GM21360 (cell line): ENCODE data around the gene FGL2.
"Not testable (repeated sequence)": the region's sequence is repeated elsewhere in the genome, so short reads cannot be mapped to it uniquely, and the experiment has no call there.

Experiments
- ATAC-seq: cut with Tn5 transposase; IDR thresholded peaks from one replicate; pipeline ENCODE4 v1.9.1; 2021; ENCODE audit warnings: mild to moderate bottlenecking, moderate library complexity; ENCODE audit not compliant: unreplicated experiment

Gene FGL2

DNA sequence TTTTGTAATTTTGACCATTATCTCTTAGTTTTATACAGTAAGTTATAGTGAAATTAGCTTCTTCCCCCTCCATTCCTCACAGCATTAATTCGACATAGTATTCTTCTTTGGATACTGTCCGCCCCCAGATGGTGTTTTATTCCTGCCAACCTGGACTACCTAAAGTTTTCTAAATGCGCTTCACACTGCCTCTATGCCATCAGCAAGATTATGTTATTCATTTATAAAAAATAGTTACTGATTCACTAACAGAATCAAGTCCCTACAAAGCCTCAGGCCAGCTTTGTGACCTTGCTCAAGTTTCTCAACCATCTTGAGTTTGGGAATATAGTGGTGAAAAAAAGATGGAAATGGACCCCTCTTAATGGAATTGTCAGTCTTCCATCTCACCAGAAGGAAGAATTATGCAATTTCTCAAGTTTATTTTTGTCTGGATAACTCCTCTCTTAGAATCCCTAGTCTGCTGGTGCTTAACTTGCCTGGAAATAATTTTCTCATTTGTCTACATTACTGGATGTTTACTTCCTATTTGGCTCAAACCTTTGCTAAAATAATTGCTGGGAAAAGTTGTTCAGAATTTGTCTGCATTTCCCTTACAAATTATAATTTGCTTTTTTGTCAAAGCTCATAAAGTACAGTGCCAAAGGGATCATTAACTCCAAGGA lies 16.7 kb upstream of the FGL2 start:
- ATAC-seq, result no peak

DNA sequence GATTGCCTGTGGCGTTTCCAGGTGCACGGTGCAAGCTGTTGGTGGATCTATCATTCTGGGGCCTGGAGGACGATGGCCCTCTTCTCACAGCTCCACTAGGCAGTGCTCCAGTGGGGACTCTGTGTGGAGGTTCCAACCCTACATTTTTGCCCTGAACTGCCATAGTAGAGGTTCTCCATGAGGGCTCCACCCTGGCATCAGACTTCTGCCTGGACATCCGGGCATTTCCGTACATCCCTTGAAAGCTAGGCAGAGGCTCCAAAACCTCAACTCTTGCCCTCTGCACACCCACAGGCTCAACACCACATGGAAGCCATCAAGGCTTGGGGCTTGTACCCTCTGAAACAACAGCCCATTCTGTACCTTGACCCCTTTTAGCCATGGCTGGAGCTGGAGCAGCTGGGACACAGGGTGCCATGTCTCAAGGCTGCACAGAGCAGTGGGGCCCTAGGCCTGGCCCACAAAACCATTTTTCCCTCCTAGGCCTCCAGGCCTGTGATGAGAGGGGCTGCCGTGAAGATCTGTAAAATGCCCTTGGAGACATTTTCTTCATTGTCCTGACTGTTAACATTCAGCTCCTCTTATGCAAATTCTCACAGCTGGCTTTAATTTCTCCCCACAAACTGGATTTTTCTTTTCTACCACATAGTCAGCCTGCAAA lies 10.0 kb upstream of the FGL2 start:
- ATAC-seq, result no peak

GRCh38 chr7:77208416-77208815 lies 8.8 kb upstream of the FGL2 start:
- ATAC-seq, result no peak

- ATAC-seq, result no peak
Measured at GRCh38 chr7:77205706-77206105, 6.1 kb upstream of the FGL2 start.

- peak; percentile 89 for ATAC-seq
Measured at GRCh38 chr7:77202481-77202976, 2.9 kb upstream of the FGL2 start.

DNA sequence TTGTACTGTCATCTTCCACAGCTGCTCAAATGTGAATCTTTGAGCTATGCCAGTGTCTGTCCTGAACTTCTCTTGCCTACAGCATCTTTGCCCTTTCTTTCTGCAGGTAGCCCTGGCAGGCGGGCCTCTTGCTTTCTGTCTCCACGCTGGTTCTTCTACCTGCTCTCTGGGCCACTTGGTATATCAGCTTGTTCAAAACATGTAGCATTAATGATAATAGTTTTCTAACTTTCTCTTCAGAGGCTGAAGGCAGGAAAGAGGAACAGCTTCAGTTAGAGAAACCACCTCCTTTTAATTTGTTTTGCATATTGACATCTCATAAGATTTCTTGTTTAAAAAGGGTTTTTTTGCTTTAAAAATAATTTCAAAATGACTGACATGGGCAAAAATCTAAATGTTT lies 923 bp upstream of the FGL2 start:
- ATAC-seq, result no peak

- ATAC-seq, result no peak
Measured at GRCh38 chr7:77197141-77197540, 2.5 kb downstream of the FGL2 start.

DNA sequence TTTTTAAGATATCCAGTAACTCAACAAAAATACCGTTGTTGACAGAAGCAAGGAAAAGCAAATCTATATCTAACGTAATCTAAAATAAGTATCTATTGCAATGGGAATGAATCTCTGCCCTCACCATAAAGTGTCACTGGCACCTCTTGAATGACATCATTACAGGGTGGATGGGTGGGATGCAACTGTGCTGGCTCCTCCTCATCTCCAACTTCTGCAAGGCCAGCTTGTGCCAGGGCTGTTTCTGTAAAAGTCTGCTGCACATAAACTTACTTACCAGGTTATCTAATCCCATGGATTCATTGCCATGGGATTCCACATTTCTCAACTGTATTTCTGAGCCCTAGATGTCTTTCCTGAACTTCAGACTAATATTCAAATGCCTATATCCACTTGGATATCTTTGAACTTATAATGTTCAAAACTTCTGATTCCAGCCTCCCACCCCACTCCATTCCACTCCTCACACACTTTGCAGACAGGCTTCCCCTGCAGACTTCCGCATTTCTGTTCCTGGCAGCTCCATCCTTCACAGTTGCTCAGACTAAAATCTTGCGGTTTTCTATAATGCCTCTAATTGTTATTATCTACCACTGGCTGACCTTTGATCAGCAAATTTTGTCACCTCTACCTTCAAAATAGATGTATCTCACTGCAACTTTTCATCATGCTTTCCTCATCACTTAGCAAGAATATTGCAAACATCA lies 10.7 kb downstream of the FGL2 start:
- ATAC-seq, result no peak

DNA sequence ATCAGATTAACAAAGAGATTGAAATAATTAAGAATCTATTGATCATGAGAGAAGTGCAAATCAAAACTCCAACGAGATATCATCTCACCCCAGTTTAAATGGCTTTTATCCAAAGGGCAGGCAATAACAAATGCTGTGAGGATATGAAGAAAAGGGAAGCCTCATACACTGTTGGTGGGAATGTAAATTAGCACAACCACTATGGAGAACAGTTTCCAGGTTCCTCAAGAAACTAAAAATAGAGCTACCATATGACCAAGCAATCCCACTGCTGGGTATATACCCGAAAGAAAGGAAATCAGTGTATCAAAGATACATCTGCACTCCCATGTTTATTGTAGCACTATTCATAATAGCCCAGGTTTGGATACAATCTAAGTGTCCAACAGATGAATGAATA lies 13.8 kb downstream of the FGL2 start:
- ATAC-seq, result no peak

DNA sequence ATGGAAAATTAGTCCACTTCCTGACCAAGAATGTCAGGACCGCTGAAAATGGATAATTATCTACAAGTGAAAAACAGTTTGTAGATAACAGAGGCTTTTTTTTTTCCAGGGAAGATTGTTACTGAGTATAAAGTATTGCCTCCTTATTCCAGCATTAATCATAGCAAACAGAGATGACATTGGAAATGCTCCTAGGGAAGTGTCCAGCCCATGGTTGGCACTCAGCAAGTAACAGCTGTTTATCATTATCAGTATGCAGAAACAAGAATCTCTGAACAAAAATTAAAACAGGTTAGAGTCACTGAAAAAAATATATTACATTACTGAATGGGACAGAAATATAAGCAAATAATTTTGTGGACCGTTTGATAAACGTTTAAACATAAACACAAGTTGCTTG lies 14.6 kb downstream of the FGL2 start:
- no peak for ATAC-seq

- no peak for ATAC-seq
Measured at GRCh38 chr7:77184463-77184862, 15.2 kb downstream of the FGL2 start.

- no peak for ATAC-seq
Measured at GRCh38 chr7:77182261-77182660, 17.4 kb downstream of the FGL2 start.

GRCh38 chr7:77181734-77182133 lies 17.9 kb downstream of the FGL2 start:
- no peak for ATAC-seq

DNA sequence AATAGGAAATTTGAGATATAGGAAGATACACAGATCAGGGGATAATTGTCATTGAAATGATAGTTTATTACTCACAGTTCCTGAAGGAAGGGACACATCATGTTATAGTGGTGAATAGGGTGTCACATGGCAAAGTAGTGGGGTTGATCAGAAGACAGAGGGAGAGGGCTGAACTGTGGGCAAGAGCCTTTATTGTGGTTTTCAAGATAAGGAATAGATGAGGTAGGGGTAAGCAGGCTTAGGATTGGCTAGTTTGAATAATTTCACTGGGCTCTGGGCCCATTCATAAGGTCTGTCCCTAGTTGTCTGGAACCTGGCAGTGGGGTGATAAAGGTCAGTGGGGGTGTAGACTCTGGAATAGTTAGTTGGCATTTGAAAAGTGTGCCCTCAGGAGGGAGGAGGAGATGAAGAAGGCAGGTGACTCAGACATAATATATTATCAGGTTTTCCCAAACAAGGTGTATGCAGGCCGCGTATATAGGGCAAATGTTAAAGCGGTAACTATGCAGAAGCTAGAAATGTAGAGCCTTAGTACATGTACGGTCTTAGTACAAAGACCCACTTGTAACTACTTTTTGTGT lies 18.5 kb downstream of the FGL2 start:
- ATAC-seq, result no peak

- not testable (repeated sequence) for ATAC-seq
Measured at GRCh38 chr7:77178024-77178423, 21.6 kb downstream of the FGL2 start.

DNA sequence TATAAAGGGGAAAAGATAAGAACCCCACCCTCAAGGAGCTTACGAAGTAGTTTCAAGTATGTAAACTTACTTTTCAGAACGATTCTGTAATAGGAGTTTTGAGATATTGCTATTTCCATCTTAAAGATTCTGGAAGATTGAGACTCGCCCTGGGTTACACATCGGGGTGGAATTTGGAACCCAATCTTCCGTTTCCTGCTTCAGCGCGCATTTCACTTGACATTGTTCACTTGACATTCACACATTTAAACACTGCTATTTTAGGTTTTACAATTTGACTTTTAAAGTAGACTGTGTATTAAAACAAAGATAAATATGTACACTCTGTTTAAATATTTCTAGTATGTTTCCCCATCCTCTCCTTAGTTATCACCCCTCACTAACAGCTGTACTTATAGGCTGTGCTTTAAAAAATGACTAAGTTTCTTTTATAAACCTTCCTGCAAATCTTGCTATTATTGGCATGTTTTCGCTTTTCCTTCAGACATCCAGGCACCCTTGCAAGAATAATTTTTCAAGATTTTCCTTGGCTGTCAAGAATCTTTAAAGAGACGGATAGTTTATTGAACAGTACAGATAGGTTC lies 22.2 kb downstream of the FGL2 start:
- not testable (repeated sequence) for ATAC-seq

GRCh38 chr7:77175274-77175800 lies 24.3 kb downstream of the FGL2 start:
- ATAC-seq, result not testable (repeated sequence)

DNA sequence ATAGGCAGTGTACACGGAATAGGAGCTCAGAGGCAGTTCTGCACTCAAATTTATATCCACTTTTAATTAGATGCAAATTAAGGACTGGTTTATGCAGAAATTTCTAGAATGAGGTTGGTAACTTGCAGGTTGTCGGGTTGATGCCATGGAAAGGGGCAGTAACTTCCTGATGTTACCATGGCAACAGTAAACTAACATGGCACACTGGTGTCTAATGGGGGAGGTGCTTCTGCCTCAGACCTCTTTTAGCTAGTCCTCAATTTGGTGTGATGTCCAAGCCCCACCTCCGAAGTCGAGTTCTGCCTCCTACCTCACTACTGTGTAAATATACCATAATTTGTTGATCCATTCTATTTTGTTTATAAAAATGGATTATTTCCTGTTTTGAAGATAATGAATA lies 25.2 kb downstream of the FGL2 start:
- ATAC-seq, result not testable (repeated sequence)

DNA sequence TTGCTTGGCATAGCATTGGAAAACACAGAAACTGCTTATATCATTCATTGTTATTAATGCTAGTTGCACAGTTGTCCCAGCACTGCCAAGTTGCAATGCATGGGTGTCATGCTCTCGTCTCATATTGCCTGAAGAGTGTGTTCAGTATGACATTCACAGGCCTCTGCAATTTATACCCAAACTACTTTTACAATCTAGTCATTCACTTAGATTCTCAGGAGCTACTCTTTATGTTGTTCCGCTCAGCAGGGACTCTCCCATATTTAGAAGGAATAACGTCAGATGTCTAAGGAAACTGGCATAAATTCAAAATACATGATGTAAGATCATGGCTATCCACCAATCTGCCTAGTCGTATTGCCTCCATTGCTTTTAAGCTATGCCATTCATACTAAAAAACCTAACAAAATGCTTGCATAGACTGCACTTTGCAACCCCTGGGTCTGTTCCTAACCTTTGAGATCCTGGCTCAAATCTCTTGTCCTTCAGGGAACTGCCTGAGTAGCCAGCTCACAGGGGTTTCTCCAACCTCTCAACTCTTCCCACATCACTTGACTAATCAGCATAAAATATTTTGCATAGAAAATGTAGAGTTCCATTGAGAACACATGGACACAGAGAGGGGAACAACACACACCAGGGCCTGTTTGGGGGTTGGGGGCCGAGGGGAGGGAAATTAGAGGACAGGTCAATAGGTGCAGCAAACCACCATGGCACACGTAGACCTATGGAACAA lies 27.0 kb downstream of the FGL2 start:
- not testable (repeated sequence) for ATAC-seq

DNA sequence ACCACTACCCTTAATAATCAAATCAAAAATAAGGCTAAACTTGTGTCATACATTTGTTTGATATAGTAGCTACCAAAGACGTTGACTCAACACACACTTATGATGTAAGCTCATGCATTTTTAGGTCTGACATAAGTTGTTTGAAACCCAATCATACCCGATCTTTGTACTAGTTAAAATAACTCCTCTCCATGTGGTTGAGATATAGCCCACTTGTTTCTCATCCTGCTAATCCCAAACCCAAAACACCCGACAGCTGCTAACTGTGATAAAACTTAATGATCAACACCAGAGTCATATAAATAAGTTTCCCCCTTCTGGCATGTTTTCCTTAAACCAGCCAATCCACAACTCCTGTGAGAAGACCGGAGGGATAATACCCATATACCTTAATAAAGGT lies 28.5 kb downstream of the FGL2 start:
- not testable (repeated sequence) for ATAC-seq
